ENCODE results near the gene DLL3. TPM values are rescaled to one million over a fixed set of nuclear protein-coding genes. Genes with fewer than 3 reads are reported as not detected.

DLL3 gene
- total RNA-seq, 4 donors from 2014 or later: not detected

GRCh38 chr19:39539518-39540332 is 41.0 kb downstream of the DLL3 start, which contains the start of gene EID2:
Gene EID2 (minus strand): TSS chr19:39540161. CDS start chr19:39540079, 82 bp downstream.
- DNase-seq: peak; percentile 96
- WGBS, 2 donors (ENCODE audit: low coverage in 1 of 2): 0 to 1% methylated on average over 7 to 67 of the region's 84 CpGs
- in situ Hi-C loops (cut with MboI; ENCODE audit: low pct_ligation_motif_present in 1 of 4, low pct_unique_long_range_greater_than_20kb in 1 of 4, low sequenced_read_pairs in 3 of 4): loop anchor here (10.0 to 25.0 kb wide), 4 partner anchors 95 to 427 kb away; partner anchors contain the start of genes GMFG (in 2 of the 4), SAMD4B (in 2 of the 4), SUPT5H (in 2 of the 4) and RPS16 (in 1 of the 4)
- Histone ChIP-seq H3K4me1 (peaks cover 11 to 20% (median 13%) of the 10 kb centered on the region in 4 donors), H3K27me3 (no peaks in the 10 kb centered on the region), H3K36me3 (no peaks in the 10 kb centered on the region), H3K27ac (peak within 1 kb of the TSS; percentile 95 to 98 (median 96)), H3K9me3 (no peaks in the 10 kb centered on the region), H3K4me3 (peak within 1 kb of the TSS; percentile 71 to 95 (median 84))
- intact Hi-C loops (cut with DNase I; ENCODE audit: low total_unique reads): loop anchor here (10.0 kb wide), 2 partner anchors 65 to 195 kb away; partner anchors contain the start of gene SAMD4B
- TF ChIP-seq EP300 (IDR thresholded peaks at IDR 0.05; ENCODE audit: low read depth): no peak
- TF ChIP-seq POLR2AphosphoS5 (IDR thresholded peaks at IDR 0.05): peak; percentile 85 to 91 (median 86)
- TF ChIP-seq POLR2A (IDR thresholded peaks at IDR 0.05): peak; percentile 69
- TF ChIP-seq, protein P1, sequence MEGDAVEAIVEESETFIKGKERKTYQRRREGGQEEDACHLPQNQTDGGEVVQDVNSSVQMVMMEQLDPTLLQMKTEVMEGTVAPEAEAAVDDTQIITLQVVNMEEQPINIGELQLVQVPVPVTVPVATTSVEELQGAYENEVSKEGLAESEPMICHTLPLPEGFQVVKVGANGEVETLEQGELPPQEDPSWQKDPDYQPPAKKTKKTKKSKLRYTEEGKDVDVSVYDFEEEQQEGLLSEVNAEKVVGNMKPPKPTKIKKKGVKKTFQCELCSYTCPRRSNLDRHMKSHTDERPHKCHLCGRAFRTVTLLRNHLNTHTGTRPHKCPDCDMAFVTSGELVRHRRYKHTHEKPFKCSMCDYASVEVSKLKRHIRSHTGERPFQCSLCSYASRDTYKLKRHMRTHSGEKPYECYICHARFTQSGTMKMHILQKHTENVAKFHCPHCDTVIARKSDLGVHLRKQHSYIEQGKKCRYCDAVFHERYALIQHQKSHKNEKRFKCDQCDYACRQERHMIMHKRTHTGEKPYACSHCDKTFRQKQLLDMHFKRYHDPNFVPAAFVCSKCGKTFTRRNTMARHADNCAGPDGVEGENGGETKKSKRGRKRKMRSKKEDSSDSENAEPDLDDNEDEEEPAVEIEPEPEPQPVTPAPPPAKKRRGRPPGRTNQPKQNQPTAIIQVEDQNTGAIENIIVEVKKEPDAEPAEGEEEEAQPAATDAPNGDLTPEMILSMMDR (IDR thresholded peaks at IDR 0.05): peak; percentile 78 to 85 (median 81)

DNA sequence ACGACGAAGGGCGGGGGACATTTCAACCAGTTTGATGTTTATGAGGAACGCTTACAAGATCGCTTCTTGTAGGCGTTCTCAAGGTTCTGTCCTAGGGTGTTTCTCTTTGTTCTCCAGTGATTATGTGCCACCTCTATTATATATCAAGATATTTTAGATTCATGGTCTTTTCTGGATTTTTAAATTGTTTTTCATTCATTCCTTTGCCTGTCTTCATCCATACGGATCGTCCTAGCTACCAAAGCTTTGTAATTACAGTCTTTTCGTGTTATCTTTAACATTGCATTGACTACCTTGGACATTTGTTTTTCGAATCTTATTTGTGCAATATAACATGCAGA is 41.6 kb downstream of the DLL3 start:
- 1 to 4% methylated on average over 10 of the region's 10 CpGs for WGBS, 2 donors (ENCODE audit: low coverage in 1 of 2)
- H3K4me1 ChIP-seq: peaks cover 11 to 20% (median 13%) of the 10 kb centered on the region in 4 donors
- no peak for DNase-seq
- no peaks in the 10 kb centered on the region for H3K36me3 ChIP-seq
- in situ Hi-C loops (cut with MboI; ENCODE audit: low pct_ligation_motif_present in 1 of 4, low pct_unique_long_range_greater_than_20kb in 1 of 4, low sequenced_read_pairs in 3 of 4) (loop anchor here (25.0 kb wide), 3 partner anchors 103 to 428 kb away; partner anchors contain the start of genes GMFG (in 2 of the 4), SAMD4B (in 2 of the 4), RPS16 (in 1 of the 4) and SUPT5H (in 1 of the 4)), intact Hi-C loops (cut with DNase I; ENCODE audit: low total_unique reads) (no loop called here)
- TF ChIP-seq, protein P1 (IDR thresholded peaks at IDR 0.05): peak in 1 of 5 experiments; percentile 5
- no peak for TF ChIP-seq POLR2A (IDR thresholded peaks at IDR 0.05)
- H3K27me3 ChIP-seq: no peaks in the 10 kb centered on the region
- H3K9me3 ChIP-seq: no peaks in the 10 kb centered on the region
- H3K4me3 ChIP-seq: peak overlapping the region in 1 of 4 donors; percentile 84
- H3K27ac ChIP-seq: peak overlapping the region in 2 of 4 donors; percentile 96 to 98

DNA sequence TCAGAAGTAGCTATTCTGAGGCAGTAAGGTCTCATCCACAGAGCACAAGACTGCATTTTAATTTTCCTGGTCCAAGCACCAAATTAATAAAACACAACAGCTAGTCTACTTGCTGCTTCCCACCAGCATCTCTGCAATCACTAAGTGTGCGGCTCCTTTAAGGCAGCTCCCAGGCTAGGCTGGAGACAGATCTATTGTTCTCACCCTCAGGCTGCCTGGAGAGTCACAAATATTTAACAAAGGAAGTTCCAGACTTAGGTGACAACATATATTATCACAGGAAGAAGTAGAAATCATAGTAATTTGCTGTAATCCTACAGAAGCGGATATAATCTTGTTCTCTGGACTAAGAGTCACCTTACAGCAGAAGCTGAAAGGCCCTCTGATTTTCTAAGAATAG is 43.5 kb downstream of the DLL3 start:
- Histone ChIP-seq H3K4me1 (peaks cover 11 to 20% (median 13%) of the 10 kb centered on the region in 4 donors), H3K27ac (no peak overlapping the region), H3K9me3 (no peaks in the 10 kb centered on the region), H3K27me3 (peaks cover 6% of the 10 kb centered on the region), H3K36me3 (no peaks in the 10 kb centered on the region), H3K4me3 (no peak overlapping the region)
- no peak for DNase-seq
- in situ Hi-C loops (cut with MboI; ENCODE audit: low pct_ligation_motif_present in 1 of 4, low pct_unique_long_range_greater_than_20kb in 1 of 4, low sequenced_read_pairs in 3 of 4) (loop anchor here (25.0 kb wide), 3 partner anchors 105 to 430 kb away; partner anchors contain the start of genes GMFG (in 2 of the 4), SAMD4B (in 2 of the 4), RPS16 (in 1 of the 4) and SUPT5H (in 1 of the 4)), intact Hi-C loops (cut with DNase I; ENCODE audit: low total_unique reads) (no loop called here)
- TF ChIP-seq POLR2A (IDR thresholded peaks at IDR 0.05): no peak
- TF ChIP-seq POLR2AphosphoS5 (IDR thresholded peaks at IDR 0.05): no peak
- no peak for TF ChIP-seq EP300 (IDR thresholded peaks at IDR 0.05; ENCODE audit: low read depth)
- TF ChIP-seq, protein P1 (IDR thresholded peaks at IDR 0.05): no peak
- WGBS, 2 donors (ENCODE audit: low coverage in 1 of 2): 29 to 58% methylated on average over 1 to 2 of the region's 2 CpGs

DNA sequence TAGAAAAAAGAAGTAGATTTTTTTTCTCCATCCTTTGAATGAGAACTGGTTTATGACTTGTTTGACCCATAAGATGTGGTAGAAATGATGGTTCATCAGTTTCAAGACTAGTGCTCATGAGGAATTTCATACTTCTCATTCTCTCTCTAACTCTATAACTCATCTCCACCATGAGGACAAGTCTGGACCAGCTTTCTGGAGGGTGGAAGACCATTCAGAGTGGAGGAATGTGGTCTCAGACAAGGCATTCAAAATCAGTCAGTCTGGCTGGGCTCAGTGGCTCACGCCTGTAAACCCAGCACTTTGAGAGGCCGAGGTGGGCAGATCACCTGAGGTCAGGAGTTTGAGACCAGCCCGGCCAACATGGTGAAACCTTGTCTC is 44.7 kb downstream of the DLL3 start:
- 94% methylated on average over 3 of the region's 3 CpGs; no CpG with 5 or more reads in 1 of the 2 donors for WGBS, 2 donors (ENCODE audit: low coverage in 1 of 2)
- H3K36me3 ChIP-seq: no peaks in the 10 kb centered on the region
- in situ Hi-C loops (cut with MboI; ENCODE audit: low pct_ligation_motif_present in 1 of 4, low pct_unique_long_range_greater_than_20kb in 1 of 4, low sequenced_read_pairs in 3 of 4) (loop anchor here (25.0 kb wide), 3 partner anchors 106 to 431 kb away; partner anchors contain the start of genes GMFG (in 2 of the 4), SAMD4B (in 2 of the 4), RPS16 (in 1 of the 4) and SUPT5H (in 1 of the 4)), intact Hi-C loops (cut with DNase I; ENCODE audit: low total_unique reads) (no loop called here)
- no peaks in the 10 kb centered on the region for H3K9me3 ChIP-seq
- no peak overlapping the region for H3K27ac ChIP-seq
- no peak overlapping the region for H3K4me3 ChIP-seq
- H3K27me3 ChIP-seq: peaks cover 6% of the 10 kb centered on the region
- no peak for TF ChIP-seq POLR2AphosphoS5 (IDR thresholded peaks at IDR 0.05)
- no peak for TF ChIP-seq POLR2A (IDR thresholded peaks at IDR 0.05)
- TF ChIP-seq, protein P1 (IDR thresholded peaks at IDR 0.05): no peak
- no peak for TF ChIP-seq EP300 (IDR thresholded peaks at IDR 0.05; ENCODE audit: low read depth)
- H3K4me1 ChIP-seq: peaks cover 8 to 14% (median 11%) of the 10 kb centered on the region in 4 donors
- DNase-seq: no peak
